Activated CD4-positive, alpha-beta T cell treated with anti-CD3 and anti-CD28 coated beads for 36 hours (primary cell): ENCODE measurements around the gene SURF6. TPM values are rescaled to one million over a fixed set of nuclear protein-coding genes. Genes with fewer than 3 reads are reported as not detected.
A peak's percentile ranks its signal among the peaks of the same experiment; 100 is the strongest.
"Not testable (repeated sequence)": the region's sequence is repeated elsewhere in the genome, so short reads cannot be mapped to it uniquely, and the experiment has no call there.

Source experiments
- ATAC-seq: fragments of 200-7000 bp; cut with Tn5 transposase; one replicate; pipeline ENCODE4 v1.10.0; 2021; ENCODE audit warnings: mild to moderate bottlenecking, moderate library complexity
- CTCF ChIA-PET: fragments of 350-600 bp; sonication (Branson Sonifier 250); formaldehyde crosslinking; loops from one replicate; lab custom pipeline; 2021; ENCODE audit warnings: antibody characterized with exemption; lab: Charles Lee
- POLR2A ChIA-PET: fragments of 350-600 bp; sonication (Branson Sonifier 250); formaldehyde crosslinking; loops from one replicate; lab custom pipeline; 2021; ENCODE audit warnings: antibody characterized with exemption, inconsistent platforms; lab: Charles Lee
- DNase-seq: peaks from one replicate; pipeline ENCODE4 v3.0.0-alpha.2; 2020
- H3K27ac Mint-ChIP-seq: one replicate; pipeline ENCODE4 v1.8.0; 2021; ENCODE audit warnings: mixed read lengths
- H3K27me3 Mint-ChIP-seq: one replicate; pipeline ENCODE4 v1.8.0; 2021; ENCODE audit warnings: mixed read lengths
- H3K36me3 Mint-ChIP-seq: one replicate; pipeline ENCODE4 v1.8.0; 2021; ENCODE audit warnings: low read depth, mixed read lengths
- H3K4me1 Mint-ChIP-seq: one replicate; pipeline ENCODE4 v1.8.0; 2021; ENCODE audit warnings: mixed read lengths
- H3K4me3 Mint-ChIP-seq: one replicate; pipeline ENCODE4 v1.8.0; 2021; ENCODE audit warnings: mild to moderate bottlenecking, moderate library complexity, mixed read lengths
- H3K9me3 Mint-ChIP-seq: one replicate; pipeline ENCODE4 v1.8.0; 2021; ENCODE audit warnings: low read depth, mixed read lengths
- intact Hi-C, 2 experiments: fragments of 100-400 bp; cut with DNase I in 1 of 2; cut with micrococcal nuclease in 1 of 2; formaldehyde crosslinking; loops; one replicate each; pipeline versions ENCODE4 v1.14.2 to v1.15.1; 2022 to 2024; cut with DNase I, micrococcal nuclease
- total RNA-seq, 2 experiments: library from RNA; stranded (reverse); gene quantifications; one replicate each; pipeline ENCODE4 v1.2.3, GENCODE V29; 2021

Gene SURF6
- total RNA-seq, 2 experiments from 2014 or later = 22.4 to 24.3 TPM

DNA sequence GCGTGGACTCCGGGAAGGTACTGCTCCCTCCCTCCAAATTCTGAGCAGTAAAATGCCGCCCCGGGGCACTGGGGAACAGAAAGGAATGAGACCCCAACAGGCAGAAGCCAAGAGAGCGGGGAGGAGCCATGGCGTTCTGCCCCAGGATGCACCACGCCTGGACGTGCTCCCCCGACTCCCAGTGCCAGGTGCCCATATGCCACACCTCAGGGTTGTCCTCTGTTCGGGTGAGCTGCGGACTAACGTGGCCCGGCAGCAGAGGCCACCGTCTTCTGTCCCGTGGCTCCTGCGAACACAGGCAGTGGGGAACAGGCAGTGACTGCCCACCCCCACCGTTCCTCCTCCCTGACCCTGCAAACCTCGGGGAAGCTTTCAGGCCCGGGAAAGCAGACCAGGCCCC lies 4.8 kb downstream of the SURF6 start:
- H3K27me3 Mint-ChIP-seq = no peaks in the 10 kb centered on the region
- DNase-seq (no peak), ATAC-seq (no peak)
- H3K9me3 Mint-ChIP-seq = no peaks in the 10 kb centered on the region
- ChIA-PET CTCF (interaction anchor here (0.5 to 2.6 kb wide), 6 partner anchors 35 to 145 kb away, joined by 3 to 18 read pairs (median 5); no protein-coding TSS in a partner anchor), POLR2A (no interaction called here)
- intact Hi-C loops = loop anchor here (5.0 to 10.0 kb wide), 2 partner anchors 39 to 146 kb away; no protein-coding TSS in a partner anchor
- peak overlapping the region; percentile 20 for H3K27ac Mint-ChIP-seq
- H3K4me3 Mint-ChIP-seq = no peak overlapping the region
- peaks cover 46% of the 10 kb centered on the region for H3K36me3 Mint-ChIP-seq
- H3K4me1 Mint-ChIP-seq = peaks cover 22% of the 10 kb centered on the region

DNA sequence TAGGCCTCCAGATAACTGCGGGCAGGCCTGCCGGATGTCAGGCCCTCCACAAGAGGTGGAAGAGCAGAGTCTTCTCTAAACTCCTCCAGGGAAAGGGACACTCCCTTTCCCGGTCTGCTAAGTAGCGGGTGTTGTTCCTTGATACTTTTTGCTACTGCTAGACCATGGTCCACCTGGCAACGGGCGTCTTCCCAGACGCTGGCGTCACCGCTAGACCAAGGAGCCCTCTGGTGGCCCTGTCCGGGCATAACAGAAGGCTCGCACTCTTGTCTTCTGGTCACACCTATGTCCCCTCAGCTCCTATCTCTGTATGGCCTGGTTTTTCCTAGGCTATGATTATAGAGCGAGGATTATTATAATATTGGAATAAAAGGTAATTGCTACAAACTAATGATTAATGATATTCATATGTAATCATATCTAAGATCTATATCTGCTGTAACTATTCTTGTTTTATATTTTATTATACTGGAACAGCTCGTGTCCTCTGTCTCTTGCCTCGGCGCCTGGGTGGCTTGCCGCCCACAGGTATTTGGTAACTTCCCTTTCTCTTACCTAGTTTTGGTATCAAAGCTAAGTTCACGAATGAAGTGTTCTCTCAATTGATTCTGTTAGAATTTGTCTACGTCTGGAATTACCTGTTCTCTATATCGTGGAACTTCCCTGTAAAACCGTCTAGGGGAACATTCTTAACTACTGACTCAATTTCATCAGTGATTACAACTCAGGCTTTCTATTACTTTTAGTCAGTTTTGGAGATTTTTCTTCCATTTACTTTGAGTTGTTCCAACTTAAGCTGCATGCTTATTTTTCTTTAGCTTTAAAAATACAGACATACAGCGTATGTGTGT lies 6.5 kb downstream of the SURF6 start:
- CTCF ChIA-PET = interaction anchor here (0.5 to 2.6 kb wide), 13 partner anchors 10 to 180 kb away, joined by 3 to 18 read pairs (median 5); partner anchors contain the start of genes MED22, RPL7A and STKLD1
- POLR2A ChIA-PET, DNase-seq: not testable (repeated sequence)

DNA sequence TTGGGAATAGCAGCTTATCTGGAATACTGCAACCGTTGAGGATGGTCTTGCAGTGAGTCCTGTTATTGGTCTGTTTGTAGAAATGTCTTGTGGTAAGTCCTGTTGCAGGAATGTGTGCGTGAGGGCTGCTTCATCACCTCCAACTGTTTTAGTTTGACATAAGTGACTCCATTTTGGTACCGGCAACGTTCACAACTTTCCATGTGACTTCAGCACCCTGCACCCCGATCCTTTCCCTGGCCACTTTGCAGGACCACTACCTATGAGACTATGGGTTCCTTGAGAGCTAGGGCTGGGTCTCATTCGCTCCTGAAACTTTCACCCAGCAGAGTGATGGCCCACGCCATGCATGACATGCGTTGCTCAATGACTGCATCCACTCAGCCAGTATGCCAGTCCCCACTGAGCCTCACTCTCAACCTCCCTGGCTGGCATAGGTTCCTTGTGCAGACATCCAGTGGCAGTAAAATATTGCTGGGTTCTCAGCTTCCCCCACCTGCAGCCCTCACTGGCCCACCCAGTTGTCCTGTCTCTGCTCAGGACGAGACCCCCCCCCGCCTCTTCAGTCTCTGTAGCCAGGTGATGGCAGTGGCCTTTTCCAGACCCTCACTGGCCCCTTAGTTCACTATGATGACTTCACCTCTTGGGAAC lies 8.0 kb downstream of the SURF6 start:
- Mint-ChIP-seq H3K4me1 (peaks cover 5% of the 10 kb centered on the region), H3K9me3 (no peaks in the 10 kb centered on the region), H3K27me3 (no peaks in the 10 kb centered on the region), H3K4me3 (no peak overlapping the region), H3K27ac (no peak overlapping the region), H3K36me3 (peaks cover 25% of the 10 kb centered on the region)
- ChIA-PET POLR2A (no interaction called here), CTCF (no interaction called here)
- intact Hi-C loops = no loop called here
- DNase-seq (no peak), ATAC-seq (no peak)

More for the DNA sequence above, 6.5 kb downstream of the SURF6 start:
- H3K4me3 Mint-ChIP-seq, ATAC-seq, H3K27me3 Mint-ChIP-seq, H3K9me3 Mint-ChIP-seq, H3K27ac Mint-ChIP-seq: not testable (repeated sequence)
- H3K4me1 Mint-ChIP-seq = peaks cover 16% of the 10 kb centered on the region
- intact Hi-C loops = loop anchor here (5.0 to 10.0 kb wide), 2 partner anchors 37 to 145 kb away; no protein-coding TSS in a partner anchor
- peaks cover 38% of the 10 kb centered on the region for H3K36me3 Mint-ChIP-seq

DNA sequence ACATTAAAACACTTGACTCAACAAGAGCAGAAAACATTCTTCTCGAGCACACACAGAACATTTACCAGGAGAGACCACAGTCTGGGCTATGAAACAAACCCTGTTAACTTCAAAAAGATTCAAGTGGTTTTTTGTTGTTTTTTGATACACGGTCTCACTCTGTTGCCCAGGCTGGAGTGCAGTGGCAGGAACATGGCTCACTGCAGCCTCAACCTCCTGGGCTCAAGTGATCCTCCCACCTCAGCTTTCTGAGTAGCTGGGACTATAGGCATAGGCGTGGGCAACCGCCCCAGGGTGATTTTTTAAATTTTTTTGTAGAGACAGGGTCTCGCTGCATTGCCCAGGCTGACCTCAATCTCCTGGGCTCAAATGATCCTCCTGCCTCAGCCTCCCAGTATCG lies 9.0 kb downstream of the SURF6 start:
- H3K9me3 Mint-ChIP-seq, H3K4me3 Mint-ChIP-seq, intact Hi-C loops, H3K27ac Mint-ChIP-seq, CTCF ChIA-PET, H3K4me1 Mint-ChIP-seq, ATAC-seq, DNase-seq, H3K27me3 Mint-ChIP-seq, POLR2A ChIA-PET: not testable (repeated sequence)
- peaks cover 16% of the 10 kb centered on the region for H3K36me3 Mint-ChIP-seq

- no peak overlapping the region for H3K4me3 Mint-ChIP-seq
- peaks cover 3% of the 10 kb centered on the region for H3K36me3 Mint-ChIP-seq
- no peak overlapping the region for H3K27ac Mint-ChIP-seq
- intact Hi-C loops = no loop called here
- ATAC-seq (no peak), DNase-seq (no peak)
- CTCF ChIA-PET = no interaction called here
- POLR2A ChIA-PET = no interaction called here
- H3K9me3 Mint-ChIP-seq = no peaks in the 10 kb centered on the region
- H3K27me3 Mint-ChIP-seq = no peaks in the 10 kb centered on the region
- no peaks in the 10 kb centered on the region for H3K4me1 Mint-ChIP-seq
Measured at GRCh38 chr9:133323991-133324703, 11.8 kb downstream of the SURF6 start.

DNA sequence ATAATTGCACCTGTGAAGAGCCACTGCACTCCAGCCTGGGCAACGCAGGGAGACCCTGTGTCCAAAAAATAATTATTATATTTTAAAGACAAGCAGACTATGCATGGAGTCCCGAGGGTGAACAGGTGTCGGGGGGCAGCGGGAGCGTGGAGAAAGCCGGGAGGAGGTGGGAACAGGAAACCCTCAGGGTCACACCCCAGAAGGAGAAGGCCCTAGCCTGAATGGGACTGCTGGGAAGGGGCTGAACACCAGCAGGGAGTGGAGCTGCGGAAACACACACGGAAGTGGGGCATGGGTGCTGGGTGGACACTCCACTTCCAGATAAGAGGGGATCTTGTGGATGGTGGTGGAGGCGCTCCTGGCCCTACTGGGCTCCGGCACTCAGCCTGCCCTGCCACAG lies 12.8 kb downstream of the SURF6 start:
- ChIA-PET POLR2A (interaction anchor here (0.5 kb wide), 1 partner anchor 25 kb away, joined by 3 read pairs; the partner anchor contains the start of genes MED22 and RPL7A), CTCF (no interaction called here)
- Mint-ChIP-seq H3K27me3 (no peaks in the 10 kb centered on the region), H3K4me1 (no peaks in the 10 kb centered on the region), H3K4me3 (no peak overlapping the region), H3K36me3 (no peaks in the 10 kb centered on the region), H3K27ac (no peak overlapping the region), H3K9me3 (no peaks in the 10 kb centered on the region)
- no peak for ATAC-seq
- intact Hi-C loops = no loop called here
- no peak for DNase-seq

DNA sequence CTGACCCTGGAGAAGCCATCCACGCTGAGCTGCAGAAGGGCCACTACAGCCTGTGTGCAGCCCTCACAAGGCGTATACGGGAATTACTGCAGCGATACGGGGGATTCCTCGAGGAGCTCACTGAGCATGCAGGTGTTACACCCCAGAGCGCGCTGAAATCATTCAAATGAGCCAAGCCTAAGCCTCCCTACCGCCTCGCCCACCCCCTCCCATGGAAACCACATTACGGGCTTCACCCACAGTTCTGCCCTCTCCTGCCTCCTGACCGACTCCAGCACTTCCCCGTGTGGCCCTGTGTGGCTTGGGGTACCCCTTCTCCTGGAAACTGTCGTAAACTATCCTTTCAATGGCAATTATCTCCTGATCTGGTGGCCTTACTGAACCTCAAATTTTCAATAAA lies 13.3 kb downstream of the SURF6 start:
- H3K9me3 Mint-ChIP-seq = no peaks in the 10 kb centered on the region
- H3K27ac Mint-ChIP-seq = no peak overlapping the region
- intact Hi-C loops = no loop called here
- no peak overlapping the region for H3K4me3 Mint-ChIP-seq
- ATAC-seq = no peak
- POLR2A ChIA-PET = interaction anchor here (0.5 kb wide), 1 partner anchor 25 kb away, joined by 3 read pairs; the partner anchor contains the start of genes MED22 and RPL7A
- DNase-seq = no peak
- H3K27me3 Mint-ChIP-seq = no peaks in the 10 kb centered on the region
- H3K4me1 Mint-ChIP-seq = no peaks in the 10 kb centered on the region
- no peaks in the 10 kb centered on the region for H3K36me3 Mint-ChIP-seq
- CTCF ChIA-PET = no interaction called here

DNA sequence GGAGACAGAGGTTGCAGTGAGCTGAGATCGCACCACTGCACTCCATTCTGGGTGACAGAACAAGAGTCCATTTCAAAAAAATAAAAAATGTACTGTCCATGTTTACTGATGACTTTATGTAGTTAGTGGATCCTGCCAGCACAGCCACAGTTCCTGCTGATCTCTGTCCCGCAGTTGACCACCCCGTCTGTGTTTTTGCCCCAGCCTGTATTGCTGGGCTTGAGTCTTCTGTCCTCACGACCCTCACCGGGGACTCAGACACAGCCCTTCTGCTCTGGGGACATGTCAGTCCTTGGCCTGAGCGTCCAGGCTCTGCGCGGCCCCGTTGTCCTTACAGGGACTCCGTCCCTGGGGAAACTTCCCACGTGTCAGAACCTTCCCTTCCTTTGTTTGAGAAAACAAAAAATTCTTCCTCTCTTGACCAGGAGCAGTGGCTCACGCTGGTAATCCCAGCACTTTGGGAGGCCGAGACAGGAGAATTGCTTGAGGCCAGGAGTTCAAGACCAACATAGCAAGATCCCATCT lies 14.5 kb downstream of the SURF6 start:
- Mint-ChIP-seq H3K27ac (no peak overlapping the region), H3K36me3 (no peaks in the 10 kb centered on the region), H3K9me3 (no peaks in the 10 kb centered on the region), H3K27me3 (no peaks in the 10 kb centered on the region), H3K4me3 (no peak overlapping the region), H3K4me1 (no peaks in the 10 kb centered on the region)
- POLR2A ChIA-PET = no interaction called here
- no peak for ATAC-seq
- intact Hi-C loops = no loop called here
- CTCF ChIA-PET = no interaction called here
- no peak for DNase-seq

GRCh38 chr9:133320421-133320881 lies 15.5 kb downstream of the SURF6 start:
- ChIA-PET POLR2A (no interaction called here), CTCF (no interaction called here)
- intact Hi-C loops = no loop called here
- no peak for ATAC-seq
- Mint-ChIP-seq H3K27ac (no peak overlapping the region), H3K9me3 (no peaks in the 10 kb centered on the region), H3K36me3 (no peaks in the 10 kb centered on the region), H3K27me3 (no peaks in the 10 kb centered on the region), H3K4me3 (no peak overlapping the region), H3K4me1 (no peaks in the 10 kb centered on the region)
- no peak for DNase-seq

DNA sequence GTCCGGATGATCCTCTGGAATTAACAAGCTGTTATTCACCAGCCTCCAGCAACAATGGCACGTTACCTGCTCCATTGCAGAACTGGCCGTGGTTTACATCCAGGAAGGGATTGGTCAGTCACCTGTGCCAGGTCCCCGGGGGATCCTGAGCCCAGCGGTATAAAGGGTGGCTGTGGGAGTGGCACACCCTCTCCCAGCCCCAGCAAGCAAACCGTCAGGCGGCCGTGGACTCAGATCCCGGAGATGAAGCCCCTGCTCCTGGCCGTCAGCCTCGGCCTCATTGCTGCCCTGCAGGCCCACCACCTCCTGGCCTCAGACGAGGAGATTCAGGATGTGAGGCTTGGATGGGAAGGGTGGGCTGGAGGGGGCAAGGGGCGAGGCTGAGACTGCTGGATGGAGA lies 18.4 kb downstream of the SURF6 start:
- H3K9me3 Mint-ChIP-seq, H3K27me3 Mint-ChIP-seq, CTCF ChIA-PET, H3K4me3 Mint-ChIP-seq, DNase-seq, POLR2A ChIA-PET, ATAC-seq, H3K36me3 Mint-ChIP-seq, intact Hi-C loops, H3K27ac Mint-ChIP-seq, H3K4me1 Mint-ChIP-seq: not testable (repeated sequence)

DNA sequence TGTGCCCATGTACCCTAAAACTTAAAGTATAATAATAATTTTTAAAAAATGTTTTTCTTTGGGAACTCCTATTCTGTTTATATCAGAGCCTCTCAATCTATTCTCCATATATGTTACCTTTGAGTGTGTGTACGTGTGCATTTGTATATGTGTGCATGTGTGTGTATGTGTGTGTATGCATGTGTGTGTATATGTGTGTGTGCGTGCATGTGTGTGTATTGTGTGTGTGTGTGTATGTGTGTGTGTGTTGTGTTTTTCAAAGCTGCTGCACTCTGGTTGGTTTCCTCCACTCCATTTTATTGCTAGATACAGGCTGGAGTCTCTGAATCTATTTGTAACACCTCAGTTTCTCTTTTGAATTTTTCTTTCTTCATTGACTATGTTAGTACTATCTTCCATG lies 20.0 kb downstream of the SURF6 start:
- Mint-ChIP-seq H3K27ac (no peak overlapping the region), H3K4me1 (no peaks in the 10 kb centered on the region), H3K27me3 (no peaks in the 10 kb centered on the region), H3K9me3 (no peaks in the 10 kb centered on the region), H3K36me3 (no peaks in the 10 kb centered on the region), H3K4me3 (no peak overlapping the region)
- CTCF ChIA-PET = no interaction called here
- POLR2A ChIA-PET = no interaction called here
- DNase-seq = no peak
- ATAC-seq = no peak
- intact Hi-C loops = no loop called here
